ENCODE data around the gene MRTFB. TPM values are rescaled to one million over a fixed set of nuclear protein-coding genes. Genes with fewer than 3 reads are reported as not detected.

Gene MRTFB
- total and polyA plus RNA-seq, 2 of the 13 experiments (the other 11 are each of a cell fraction or from before 2014, with no cell fraction given) = 11.4 to 14.0 TPM

DNA sequence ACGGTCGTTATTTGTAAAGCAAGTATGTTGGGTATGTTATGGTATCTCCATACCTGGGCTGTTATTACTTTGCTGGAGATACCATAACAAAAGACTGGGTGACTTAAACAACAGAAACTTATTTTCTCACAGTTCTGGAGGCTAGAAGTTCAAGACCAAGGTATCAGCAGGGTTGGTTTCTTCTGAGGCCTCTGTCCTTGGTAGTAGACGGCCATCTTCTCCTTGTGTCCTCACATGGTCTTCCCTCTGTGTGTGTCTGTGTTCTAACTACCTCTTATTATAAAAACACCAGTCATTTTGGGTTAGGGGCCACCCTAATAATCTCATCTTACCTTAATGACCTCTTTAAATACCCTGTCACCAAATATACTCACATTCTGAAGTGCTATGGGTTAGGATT is 33.2 kb upstream of the MRTFB start:
- no peaks in the 10 kb centered on the region for H3K36me3 ChIP-seq (replicated peaks in 1 of 2; ENCODE audit: control insufficient read depth in 1 of 2, insufficient read depth in 2 of 2, low read length in 2 of 2)
- H3K4me2 ChIP-seq (ENCODE audit: low read depth, low read length) = no peak overlapping the region
- H3K27me3 ChIP-seq (ENCODE audit: control insufficient read depth in 1 of 2, insufficient read depth in 2 of 2, low read length in 2 of 2) = no peaks in the 10 kb centered on the region
- ChIA-PET POLR2A (no interaction called here), CTCF (ENCODE audit: low intra/inter-chr PET ratio, low total read pairs) (no interaction called here)
- H3K4me3 ChIP-seq (replicated peaks in 1 of 3; ENCODE audit: insufficient read depth in 1 of 3, low read depth in 2 of 3, low read length in 3 of 3) = no peak overlapping the region
- DNase-seq (ENCODE audit: low spot score) (no peak), FAIRE-seq (no peak), ATAC-seq (no peak)
- no peak overlapping the region for H3K27ac ChIP-seq (ENCODE audit: extremely low read length, insufficient read depth, low read length)
- BruUV-seq (replicated peaks) = no TSS peak
- no peaks in the 10 kb centered on the region for H3K9me3 ChIP-seq (ENCODE audit: low read length)
- TF ChIP-seq, protein P1, sequence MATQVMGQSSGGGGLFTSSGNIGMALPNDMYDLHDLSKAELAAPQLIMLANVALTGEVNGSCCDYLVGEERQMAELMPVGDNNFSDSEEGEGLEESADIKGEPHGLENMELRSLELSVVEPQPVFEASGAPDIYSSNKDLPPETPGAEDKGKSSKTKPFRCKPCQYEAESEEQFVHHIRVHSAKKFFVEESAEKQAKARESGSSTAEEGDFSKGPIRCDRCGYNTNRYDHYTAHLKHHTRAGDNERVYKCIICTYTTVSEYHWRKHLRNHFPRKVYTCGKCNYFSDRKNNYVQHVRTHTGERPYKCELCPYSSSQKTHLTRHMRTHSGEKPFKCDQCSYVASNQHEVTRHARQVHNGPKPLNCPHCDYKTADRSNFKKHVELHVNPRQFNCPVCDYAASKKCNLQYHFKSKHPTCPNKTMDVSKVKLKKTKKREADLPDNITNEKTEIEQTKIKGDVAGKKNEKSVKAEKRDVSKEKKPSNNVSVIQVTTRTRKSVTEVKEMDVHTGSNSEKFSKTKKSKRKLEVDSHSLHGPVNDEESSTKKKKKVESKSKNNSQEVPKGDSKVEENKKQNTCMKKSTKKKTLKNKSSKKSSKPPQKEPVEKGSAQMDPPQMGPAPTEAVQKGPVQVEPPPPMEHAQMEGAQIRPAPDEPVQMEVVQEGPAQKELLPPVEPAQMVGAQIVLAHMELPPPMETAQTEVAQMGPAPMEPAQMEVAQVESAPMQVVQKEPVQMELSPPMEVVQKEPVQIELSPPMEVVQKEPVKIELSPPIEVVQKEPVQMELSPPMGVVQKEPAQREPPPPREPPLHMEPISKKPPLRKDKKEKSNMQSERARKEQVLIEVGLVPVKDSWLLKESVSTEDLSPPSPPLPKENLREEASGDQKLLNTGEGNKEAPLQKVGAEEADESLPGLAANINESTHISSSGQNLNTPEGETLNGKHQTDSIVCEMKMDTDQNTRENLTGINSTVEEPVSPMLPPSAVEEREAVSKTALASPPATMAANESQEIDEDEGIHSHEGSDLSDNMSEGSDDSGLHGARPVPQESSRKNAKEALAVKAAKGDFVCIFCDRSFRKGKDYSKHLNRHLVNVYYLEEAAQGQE (IDR thresholded peaks at IDR 0.05; ENCODE audit: borderline replicate concordance in 1 of 2, low read depth in 1 of 2, low read length in 2 of 2) = peak in 1 of 2 experiments; percentile 20; a peak in 1 of 4 replicates
- TF ChIP-seq SMAD1 (CRISPR knock-in tag; IDR thresholded peaks at IDR 0.05; ENCODE audit: borderline replicate concordance, low read depth) (no peak), ELF4 (CRISPR knock-in tag; IDR thresholded peaks at IDR 0.05; ENCODE audit: borderline replicate concordance) (no peak)
- no peaks in the 10 kb centered on the region for H3K79me2 ChIP-seq (ENCODE audit: insufficient read depth, low read length)
- H3K4me1 ChIP-seq (ENCODE audit: insufficient read depth, low read length) = no peaks in the 10 kb centered on the region
- intact Hi-C loops (cut with micrococcal nuclease; ENCODE audit: unreplicated experiment) (no loop called here), in situ Hi-C loops (cut with HindIII; ENCODE audit: extremely low pct_ligation_motif_present, low pct_unique_long_range_greater_than_20kb) (no loop called here)
- H3K9ac ChIP-seq (ENCODE audit: insufficient read depth, low read depth, low read length) = no peak overlapping the region
- no peak overlapping the region for H2AFZ ChIP-seq (ENCODE audit: low read length)
- 23% methylated on average over 3 of the region's 3 CpGs for WGBS (ENCODE audit: low lambda C conversion rate)
- no peaks in the 10 kb centered on the region for H4K20me1 ChIP-seq (ENCODE audit: insufficient read depth, low read length)

- intact Hi-C loops (cut with micrococcal nuclease; ENCODE audit: unreplicated experiment) (no loop called here), in situ Hi-C loops (cut with HindIII; ENCODE audit: extremely low pct_ligation_motif_present, low pct_unique_long_range_greater_than_20kb) (no loop called here)
- no peak overlapping the region for H3K4me3 ChIP-seq (replicated peaks in 1 of 3; ENCODE audit: insufficient read depth in 1 of 3, low read depth in 2 of 3, low read length in 3 of 3)
- H3K4me2 ChIP-seq (ENCODE audit: low read depth, low read length) = no peak overlapping the region
- no peaks in the 10 kb centered on the region for H3K79me2 ChIP-seq (ENCODE audit: insufficient read depth, low read length)
- H4K20me1 ChIP-seq (ENCODE audit: insufficient read depth, low read length) = no peaks in the 10 kb centered on the region
- POLR2A ChIA-PET = no interaction called here
- H2AFZ ChIP-seq (ENCODE audit: low read length) = no peak overlapping the region
- 35% methylated on average over 4 of the region's 4 CpGs for WGBS (ENCODE audit: low lambda C conversion rate)
- peaks cover 0 to 15% of the 10 kb centered on the region in 2 experiments; a peak in 1 of 5 replicates for H3K27me3 ChIP-seq (ENCODE audit: control insufficient read depth in 1 of 2, insufficient read depth in 2 of 2, low read length in 2 of 2)
- no peak for FAIRE-seq
- no peaks in the 10 kb centered on the region for H3K4me1 ChIP-seq (ENCODE audit: insufficient read depth, low read length)
- H3K9ac ChIP-seq (ENCODE audit: insufficient read depth, low read depth, low read length) = no peak overlapping the region
- no peak overlapping the region for H3K27ac ChIP-seq (ENCODE audit: extremely low read length, insufficient read depth, low read length)
- no TSS peak for BruUV-seq (replicated peaks)
- ATAC-seq = no peak
- no peaks in the 10 kb centered on the region for H3K36me3 ChIP-seq (replicated peaks in 1 of 2; ENCODE audit: control insufficient read depth in 1 of 2, insufficient read depth in 2 of 2, low read length in 2 of 2)
- CTCF ChIA-PET (ENCODE audit: low intra/inter-chr PET ratio, low total read pairs) = no interaction called here
- no peaks in the 10 kb centered on the region for H3K9me3 ChIP-seq (ENCODE audit: low read length)
- no peak for DNase-seq (ENCODE audit: low spot score)
- TF ChIP-seq ZNF318 (CRISPR knock-in tag; IDR thresholded peaks at IDR 0.05) = no peak
- no peak for TF ChIP-seq MEF2D (CRISPR knock-in tag; IDR thresholded peaks at IDR 0.05)
- no peak for TF ChIP-seq PITX1 (CRISPR knock-in tag; IDR thresholded peaks at IDR 0.05)
Observed at GRCh38 chr16:14041164-14041563, 30.0 kb upstream of the MRTFB start.

Measured in HepG2 (cell line).